A549 treated with AZD9567 at 1 μM for 4 hours (cell line): ENCODE measurements around the gene QRSL1. TPM values are rescaled to one million over a fixed set of nuclear protein-coding genes. Genes with fewer than 3 reads are reported as not detected.

Experiments used
- total RNA-seq: library from RNA; stranded (reverse); fragments of 200-300 nt; extraction: Qiagen RNA extraction; gene quantifications from 5 replicates; pipeline ENCODE4 v1.2.3, GENCODE V29; 2022; ENCODE audit not compliant: insufficient read depth

Gene QRSL1
- total RNA-seq: 6.4 to 8.9 TPM (median 6.7 TPM) in 5 replicates

GRCh38 chr6:106629103-106629858 lies at the start of gene QRSL1, which contains the start of gene RTN4IP1:
TSS of gene QRSL1 (plus strand) at chr6:106629578. CDS start at chr6:106629682, 104 bp downstream.
TSS of gene RTN4IP1 (minus strand) at chr6:106629498. CDS start at chr6:106629021, 477 bp downstream.

Other genes starting within 250 kb of the QRSL1 start
- 7.9 to 10.6 TPM (median 8.5 TPM) in 5 replicates for gene RTN4IP1, start 80 bp upstream of the QRSL1 start, total RNA-seq